Measurements from ENCODE around the gene STK32B.
A peak's percentile ranks its signal among the peaks of the same experiment; 100 is the strongest.

The STK32B gene

DNA sequence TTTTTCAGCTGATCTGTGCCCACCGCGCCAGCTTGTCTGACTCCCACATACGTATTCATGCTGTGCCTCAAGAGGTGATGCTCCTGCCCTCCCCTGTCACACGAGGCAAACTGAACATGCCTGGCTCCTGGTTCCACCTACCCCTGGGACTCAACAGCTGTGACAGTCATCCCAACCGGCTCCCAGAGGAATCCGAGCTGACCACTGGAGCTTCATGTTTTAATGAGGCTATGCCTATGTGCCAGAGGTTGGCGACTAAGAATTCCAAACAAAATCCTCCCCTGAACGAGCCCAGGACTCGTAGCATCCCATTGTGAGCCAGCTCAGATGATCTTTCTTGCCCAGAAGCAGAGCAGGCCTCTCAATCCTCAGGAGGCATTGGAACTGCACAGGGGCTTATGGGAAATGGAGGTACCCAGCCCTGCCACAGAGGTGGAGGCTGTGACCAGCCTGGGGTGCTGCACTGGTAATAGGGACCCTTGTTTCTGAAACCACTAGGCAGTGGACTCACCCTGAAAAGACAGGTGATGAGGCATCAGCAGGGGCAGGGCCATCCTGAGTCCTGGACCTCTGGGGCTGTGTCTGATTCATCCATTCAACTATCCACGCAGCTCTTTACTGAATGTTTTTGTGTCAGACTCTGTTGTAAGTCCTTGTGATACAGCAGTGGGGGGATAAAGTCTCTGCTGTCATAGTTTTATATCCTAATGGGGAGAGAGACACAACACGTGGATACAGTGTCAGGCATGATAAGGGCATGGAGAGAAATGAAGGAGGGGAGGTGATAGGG, 332.1 kb downstream of the STK32B start:
- H3K4me3 ChIP-seq (ENCODE audit: low read depth, low read length), result no peak overlapping the region
- H3K9me3 ChIP-seq, result no peaks in the 10 kb centered on the region
- no peaks in the 10 kb centered on the region for H3K4me1 ChIP-seq
- TF ChIP-seq, protein P1, sequence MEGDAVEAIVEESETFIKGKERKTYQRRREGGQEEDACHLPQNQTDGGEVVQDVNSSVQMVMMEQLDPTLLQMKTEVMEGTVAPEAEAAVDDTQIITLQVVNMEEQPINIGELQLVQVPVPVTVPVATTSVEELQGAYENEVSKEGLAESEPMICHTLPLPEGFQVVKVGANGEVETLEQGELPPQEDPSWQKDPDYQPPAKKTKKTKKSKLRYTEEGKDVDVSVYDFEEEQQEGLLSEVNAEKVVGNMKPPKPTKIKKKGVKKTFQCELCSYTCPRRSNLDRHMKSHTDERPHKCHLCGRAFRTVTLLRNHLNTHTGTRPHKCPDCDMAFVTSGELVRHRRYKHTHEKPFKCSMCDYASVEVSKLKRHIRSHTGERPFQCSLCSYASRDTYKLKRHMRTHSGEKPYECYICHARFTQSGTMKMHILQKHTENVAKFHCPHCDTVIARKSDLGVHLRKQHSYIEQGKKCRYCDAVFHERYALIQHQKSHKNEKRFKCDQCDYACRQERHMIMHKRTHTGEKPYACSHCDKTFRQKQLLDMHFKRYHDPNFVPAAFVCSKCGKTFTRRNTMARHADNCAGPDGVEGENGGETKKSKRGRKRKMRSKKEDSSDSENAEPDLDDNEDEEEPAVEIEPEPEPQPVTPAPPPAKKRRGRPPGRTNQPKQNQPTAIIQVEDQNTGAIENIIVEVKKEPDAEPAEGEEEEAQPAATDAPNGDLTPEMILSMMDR (IDR thresholded peaks at IDR 0.05; ENCODE audit: low read depth, low read length), result no peak
- H3K27me3 ChIP-seq, result no peaks in the 10 kb centered on the region
- H3K36me3 ChIP-seq, result no peaks in the 10 kb centered on the region
- no peak for DNase-seq

DNA sequence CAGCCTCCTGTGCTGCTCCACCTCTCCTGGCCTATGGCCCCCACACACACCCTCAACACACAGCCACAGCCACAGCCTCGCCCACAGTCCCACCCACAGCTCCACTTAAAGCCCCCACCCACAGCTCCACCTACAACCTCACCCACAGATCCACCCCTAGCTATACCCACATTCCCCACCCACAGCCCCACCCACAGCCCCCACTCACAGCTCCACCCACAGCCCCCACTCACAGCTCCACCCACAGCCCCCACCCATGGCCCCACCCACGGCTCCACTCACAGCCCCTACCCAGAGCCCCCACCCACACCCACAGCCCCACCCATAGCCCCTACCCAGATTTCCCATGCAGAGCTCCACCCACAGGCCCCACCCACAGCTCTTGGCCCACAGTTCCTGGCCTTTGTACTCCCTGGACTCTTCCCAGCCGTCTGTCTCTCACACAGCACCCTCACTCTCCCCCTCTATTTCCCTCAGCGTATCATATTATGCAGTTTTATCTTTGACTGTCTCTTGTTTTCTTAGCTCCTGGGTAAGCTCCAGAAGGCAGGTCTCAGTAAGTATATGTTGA, 334.5 kb downstream of the STK32B start:
- H3K4me1 ChIP-seq, result no peaks in the 10 kb centered on the region
- TF ChIP-seq, protein P1 (IDR thresholded peaks at IDR 0.05; ENCODE audit: low read depth, low read length), result no peak
- DNase-seq, result peak; percentile 14

DNA sequence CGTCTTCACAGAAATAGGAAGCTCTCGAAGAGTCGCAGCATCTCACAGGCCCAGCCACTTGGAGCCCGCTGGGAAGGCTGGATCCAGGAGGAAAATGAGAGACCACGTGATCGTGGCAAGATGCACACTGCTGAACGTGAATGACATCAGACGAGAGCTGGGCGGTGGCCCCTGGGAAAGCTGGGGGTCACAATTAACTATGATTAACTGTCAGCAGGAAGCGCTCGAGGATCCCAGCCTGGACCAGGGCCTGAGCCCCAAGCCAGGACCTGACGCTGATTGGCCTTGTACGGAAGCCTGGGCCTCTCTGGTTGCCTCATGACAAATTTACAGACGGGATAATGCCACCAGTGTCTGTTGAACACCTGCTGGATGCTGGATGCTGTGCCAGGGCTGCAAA, 335.6 kb downstream of the STK32B start:
- Histone ChIP-seq H3K9me3 (no peaks in the 10 kb centered on the region), H3K4me1 (no peaks in the 10 kb centered on the region), H3K4me3 (ENCODE audit: low read depth, low read length) (no peak overlapping the region), H3K36me3 (no peaks in the 10 kb centered on the region), H3K27me3 (no peaks in the 10 kb centered on the region)
- TF ChIP-seq, protein P1 (IDR thresholded peaks at IDR 0.05; ENCODE audit: low read depth, low read length), result no peak
- DNase-seq, result no peak

More for the DNA sequence above, 334.5 kb downstream of the STK32B start:
- H3K27me3 ChIP-seq, result no peaks in the 10 kb centered on the region
- no peak overlapping the region for H3K4me3 ChIP-seq (ENCODE audit: low read depth, low read length)
- H3K36me3 ChIP-seq, result no peaks in the 10 kb centered on the region
- H3K9me3 ChIP-seq, result no peaks in the 10 kb centered on the region

DNA sequence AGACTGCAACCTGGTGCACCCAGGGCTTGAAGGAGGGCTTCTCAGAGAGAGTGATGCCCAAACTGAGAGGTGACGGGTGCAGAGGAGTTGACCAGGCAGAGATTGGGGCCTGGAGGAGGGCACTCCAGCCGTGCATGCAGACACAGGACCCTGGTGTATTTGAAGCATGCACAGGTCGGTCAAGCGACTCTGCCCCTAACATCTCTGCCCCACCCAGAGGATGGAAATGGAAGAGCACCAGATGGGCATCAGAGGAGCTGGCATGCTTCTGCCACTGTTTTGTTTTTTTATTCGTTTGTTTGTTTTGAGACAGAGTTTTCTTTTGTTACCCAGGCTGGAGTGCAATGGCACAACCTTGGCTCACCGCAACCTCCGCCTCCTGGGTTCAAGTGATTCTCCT, 336.2 kb downstream of the STK32B start:
- Histone ChIP-seq H3K4me1 (no peaks in the 10 kb centered on the region), H3K4me3 (ENCODE audit: low read depth, low read length) (no peak overlapping the region), H3K9me3 (no peaks in the 10 kb centered on the region), H3K27me3 (no peaks in the 10 kb centered on the region), H3K36me3 (no peaks in the 10 kb centered on the region)
- TF ChIP-seq, protein P1 (IDR thresholded peaks at IDR 0.05; ENCODE audit: low read depth, low read length), result 0 out of 2 replicates have a peak, but pooled peaks have one; percentile 2
- DNase-seq, result no peak

DNA sequence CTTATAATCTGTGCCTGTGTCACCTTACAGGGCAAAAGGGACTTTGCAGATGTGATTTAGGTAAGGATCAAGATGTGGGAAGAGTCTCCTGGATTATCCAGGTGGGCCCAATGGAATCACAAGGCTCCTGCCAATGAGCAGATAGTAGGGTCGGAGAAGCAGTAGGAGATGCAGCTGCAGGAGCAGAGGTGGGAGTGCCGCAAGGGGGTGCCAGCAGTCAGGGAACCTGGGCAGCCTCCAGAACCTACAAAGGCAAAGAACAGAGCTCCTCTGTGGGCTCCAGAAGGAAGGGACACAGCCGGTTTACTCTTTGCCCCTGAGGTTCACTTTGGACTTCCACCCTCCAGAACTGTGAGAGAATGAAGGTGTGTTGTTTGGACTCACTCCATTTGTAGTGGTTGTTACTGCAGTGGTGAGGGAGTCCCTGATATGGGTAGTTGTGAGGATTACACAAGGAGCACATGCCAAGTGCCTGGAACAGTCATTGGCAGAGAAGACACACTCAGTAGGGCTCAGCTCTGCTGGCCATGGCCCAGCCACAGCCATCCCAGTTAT, 338.6 kb downstream of the STK32B start:
- Histone ChIP-seq H3K27me3 (no peaks in the 10 kb centered on the region), H3K4me3 (ENCODE audit: low read depth, low read length) (no peak overlapping the region), H3K9me3 (no peaks in the 10 kb centered on the region), H3K4me1 (no peaks in the 10 kb centered on the region), H3K36me3 (no peaks in the 10 kb centered on the region)
- no peak for DNase-seq
- TF ChIP-seq, protein P1 (IDR thresholded peaks at IDR 0.05; ENCODE audit: low read depth, low read length), result no peak

DNA sequence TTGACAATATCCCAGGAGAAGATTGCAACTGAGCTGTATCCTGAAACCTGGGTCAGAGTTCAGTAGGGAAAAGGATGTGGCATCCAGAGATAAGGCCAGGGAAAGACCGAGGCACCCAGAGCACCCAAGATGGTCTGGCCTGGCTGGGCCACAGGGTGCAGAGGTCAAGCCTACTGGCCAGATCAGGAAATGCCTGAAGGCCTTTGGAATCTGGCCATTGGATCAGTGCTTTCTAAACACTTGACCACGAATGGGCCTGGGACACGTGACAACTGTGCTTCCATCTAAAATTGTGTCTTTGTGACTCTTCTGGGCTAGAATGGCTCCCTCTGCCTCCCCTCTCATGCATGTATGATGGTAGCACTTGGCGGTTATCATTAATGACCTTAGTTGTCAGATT, 340.2 kb downstream of the STK32B start:
- H3K4me3 ChIP-seq (ENCODE audit: low read depth, low read length), result no peak overlapping the region
- H3K4me1 ChIP-seq, result no peaks in the 10 kb centered on the region
- no peaks in the 10 kb centered on the region for H3K27me3 ChIP-seq
- TF ChIP-seq, protein P1 (IDR thresholded peaks at IDR 0.05; ENCODE audit: low read depth, low read length), result no peak
- DNase-seq, result no peak
- H3K36me3 ChIP-seq, result no peaks in the 10 kb centered on the region
- H3K9me3 ChIP-seq, result no peaks in the 10 kb centered on the region

Data from BE2C (cell line).